ENCODE measurements around the gene ZRANB3.

GRCh38 chr2:135132314-135132713 lies 398.7 kb downstream of the ZRANB3 start:
- TF ChIP-seq CTCF (IDR thresholded peaks at IDR 0.05; ENCODE audit: poor library complexity) (no peak), EZH2 (IDR thresholded peaks at IDR 0.05; ENCODE audit: borderline replicate concordance) (no peak)

Measured in hepatocyte (in vitro differentiated cells).